ENCODE results near the gene TARBP2. TPM values are rescaled to one million over a fixed set of nuclear protein-coding genes. Genes with fewer than 3 reads are reported as not detected.

TARBP2 gene
- total RNA-seq, 1 donor from 2014 or later = 32.9 TPM

- Histone ChIP-seq H3K27me3 (no peaks in the 10 kb centered on the region), H3K9me3 (no peaks in the 10 kb centered on the region), H3K4me3 (no peak within 1 kb of the TSS), H3K4me1 (peaks cover 21 to 41% of the 10 kb centered on the region in 2 donors), H3K27ac (peak within 1 kb of the TSS; percentile 94 to 98), H3K36me3 (peaks cover 18 to 33% of the 10 kb centered on the region in 2 donors)
- TF ChIP-seq CTCF (IDR thresholded peaks at IDR 0.05) = no peak
- intact Hi-C loops (cut with DNase I) = no loop called here
- no peak for DNase-seq (ENCODE audit: low spot score in 2 of 2)
These were observed 6.0 kb downstream of the TARBP2 start, which contains the start of gene NPFF for GRCh38 chr12:53506881-53507602. TSS of gene NPFF (minus strand) at chr12:53507484. CDS start at chr12:53507474, 10 bp downstream.

- no peak for TF ChIP-seq CTCF (IDR thresholded peaks at IDR 0.05)
- Histone ChIP-seq H3K27me3 (no peaks in the 10 kb centered on the region), H3K36me3 (peaks cover 23 to 38% of the 10 kb centered on the region in 2 donors), H3K4me1 (peaks cover 20 to 37% of the 10 kb centered on the region in 2 donors), H3K4me3 (no peak overlapping the region), H3K27ac (peak overlapping the region; percentile 94 to 98), H3K9me3 (no peaks in the 10 kb centered on the region)
- no peak for DNase-seq (ENCODE audit: low spot score in 2 of 2)
- intact Hi-C loops (cut with DNase I) = no loop called here
These were observed 6.5 kb downstream of the TARBP2 start for GRCh38 chr12:53507603-53507885.

DNA sequence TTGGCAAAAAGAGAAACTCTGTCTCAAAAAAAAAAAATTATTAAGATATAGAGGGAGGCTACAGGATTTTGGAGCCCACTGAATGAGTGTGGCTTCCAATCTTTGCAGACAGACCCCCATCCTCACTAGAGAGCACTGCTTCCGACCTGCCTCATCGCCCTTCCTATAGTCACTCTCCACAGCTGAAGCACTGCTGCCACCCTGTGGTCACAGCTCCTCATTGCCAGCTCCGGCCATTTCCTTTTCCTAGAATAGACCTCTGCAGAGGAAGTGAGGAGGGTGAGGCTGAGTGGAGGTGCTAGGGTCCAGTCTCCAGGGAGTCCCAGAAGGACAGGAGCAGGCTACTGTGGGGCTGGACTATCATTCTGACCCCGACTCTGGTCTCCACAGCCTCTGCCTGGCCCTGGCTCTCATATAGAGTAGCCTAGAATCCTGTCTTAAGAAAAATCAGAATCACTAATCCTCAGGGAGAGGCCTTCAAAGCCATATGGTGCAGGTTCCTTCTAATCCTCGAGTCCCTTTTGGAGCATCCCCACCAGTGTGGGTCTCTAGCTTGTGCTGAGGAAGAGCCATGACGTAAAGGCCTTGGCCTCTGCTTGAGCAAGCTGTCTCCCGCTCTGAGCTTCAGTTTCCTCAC is 7.6 kb downstream of the TARBP2 start:
- Histone ChIP-seq H3K27ac (peak overlapping the region; percentile 20 to 43), H3K4me1 (peaks cover 15 to 28% of the 10 kb centered on the region in 2 donors), H3K4me3 (no peak overlapping the region), H3K36me3 (peaks cover 34 to 48% of the 10 kb centered on the region in 2 donors), H3K9me3 (no peaks in the 10 kb centered on the region), H3K27me3 (no peaks in the 10 kb centered on the region)
- intact Hi-C loops (cut with DNase I) = loop anchor here (2.0 kb wide), 1 partner anchor 30 kb away; no protein-coding TSS in a partner anchor
- TF ChIP-seq CTCF (IDR thresholded peaks at IDR 0.05) = peak; percentile 85 to 93 (median 88)
- DNase-seq (ENCODE audit: low spot score in 2 of 2) = peak; percentile 50 to 94

GRCh38 chr12:53510181-53510812 is 9.2 kb downstream of the TARBP2 start:
- peak in 1 of 2 donors; percentile 21 for DNase-seq (ENCODE audit: low spot score in 2 of 2)
- no peak overlapping the region for H3K4me3 ChIP-seq
- no peak for TF ChIP-seq CTCF (IDR thresholded peaks at IDR 0.05)
- H3K4me1 ChIP-seq = peaks cover 13 to 21% of the 10 kb centered on the region in 2 donors
- intact Hi-C loops (cut with DNase I) = no loop called here
- H3K9me3 ChIP-seq = no peaks in the 10 kb centered on the region
- H3K36me3 ChIP-seq = peaks cover 50 to 65% of the 10 kb centered on the region in 2 donors
- no peaks in the 10 kb centered on the region for H3K27me3 ChIP-seq
- H3K27ac ChIP-seq = no peak overlapping the region

DNA sequence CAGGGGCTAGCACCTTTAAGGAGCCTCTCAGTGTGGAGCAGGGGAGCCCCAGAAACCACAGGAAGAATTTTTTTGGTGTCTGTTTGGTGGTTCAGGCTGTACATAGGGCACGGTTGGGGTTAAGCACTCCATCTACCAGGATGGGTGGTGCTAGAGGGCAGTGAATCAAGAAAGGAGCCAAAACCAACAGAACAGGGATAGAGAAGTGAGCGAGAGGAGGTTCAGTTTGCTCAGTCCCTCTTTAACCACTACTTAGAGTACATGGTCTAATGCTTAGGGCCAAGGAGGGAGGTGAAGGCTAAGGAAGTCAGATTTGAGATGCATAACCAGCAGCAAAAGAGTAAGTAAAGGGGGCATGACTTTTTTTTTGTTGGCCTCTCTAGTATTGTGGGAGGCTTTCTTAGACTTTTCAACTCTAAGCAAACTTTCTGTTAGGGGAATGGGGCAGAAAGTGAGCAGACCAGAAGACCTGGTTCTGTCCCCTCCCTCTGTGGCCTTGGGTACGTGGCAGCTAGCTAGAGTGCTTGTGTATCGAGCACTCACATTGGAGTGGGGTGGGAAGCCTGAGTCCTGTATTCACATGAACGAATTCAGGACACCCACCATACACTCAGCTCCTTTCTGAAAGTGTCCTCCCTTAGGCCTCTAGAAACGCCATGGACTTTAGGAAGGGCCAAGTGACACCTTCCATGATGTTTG is 12.8 kb downstream of the TARBP2 start:
- Histone ChIP-seq H3K27me3 (no peaks in the 10 kb centered on the region), H3K36me3 (peaks cover 75 to 80% of the 10 kb centered on the region in 2 donors), H3K4me3 (no peak overlapping the region), H3K9me3 (no peaks in the 10 kb centered on the region), H3K4me1 (no peaks in the 10 kb centered on the region), H3K27ac (peak overlapping the region in 1 of 2 donors; percentile 8)
- TF ChIP-seq CTCF (IDR thresholded peaks at IDR 0.05) = no peak
- DNase-seq (ENCODE audit: low spot score in 2 of 2) = no peak
- intact Hi-C loops (cut with DNase I) = no loop called here
